Ramos (cell line): ENCODE data around the gene HMGB1.

ENCODE experiments used
- in situ Hi-C: fragments of 300-500 bp; cut with MboI; formaldehyde crosslinking; loops from one replicate; pipeline ENCODE4 v1.14.3; 2022; ENCODE audit warnings: low sequenced_read_pairs; ENCODE audit not compliant: unreplicated experiment

Gene HMGB1

DNA sequence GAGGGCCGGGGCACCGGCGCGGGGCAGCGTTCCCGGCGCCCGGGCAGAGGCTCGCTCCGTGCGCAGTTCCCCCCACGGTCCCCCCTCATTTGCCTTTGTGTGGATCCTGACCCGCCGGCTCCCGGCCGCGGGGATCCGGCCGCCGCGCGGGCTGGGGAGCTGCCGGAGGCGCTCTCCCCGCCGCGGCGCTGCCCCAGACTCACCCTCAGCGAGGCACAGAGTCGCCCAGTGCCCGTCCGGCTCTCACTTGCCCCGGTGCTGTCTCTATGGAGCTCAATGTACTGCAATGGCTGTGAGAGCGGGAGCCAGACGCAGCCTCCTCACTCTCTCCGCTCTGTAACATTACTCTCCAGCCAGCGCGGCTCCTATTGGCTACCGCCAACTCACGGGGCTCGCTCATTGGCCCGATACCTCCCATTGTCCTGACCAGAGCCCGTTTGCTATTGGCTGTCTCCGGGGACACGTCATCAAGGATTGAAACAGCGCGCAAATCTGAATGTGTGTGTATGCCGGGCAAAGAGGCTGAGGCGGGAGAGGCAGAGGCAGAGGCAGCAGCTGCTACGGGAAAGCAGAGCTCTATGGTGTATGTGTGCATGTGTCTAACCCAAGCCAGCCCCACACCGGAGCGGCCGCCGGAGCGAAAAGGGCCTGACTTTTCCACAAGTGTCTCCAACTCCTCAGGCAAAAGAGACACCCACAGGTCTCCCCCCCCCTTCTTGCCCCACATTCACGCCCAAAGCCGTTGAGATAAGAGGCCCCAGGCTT lies at the start of gene HMGB1:
TSS of gene HMGB1 (minus strand) at position 344 of the 765 bp plus-strand sequence. CDS start 2,256 bp downstream, outside the sequence.
- in situ Hi-C loops: no loop called here

GRCh38 chr13:30510811-30511371 lies 45.2 kb upstream of the HMGB1 start:
- in situ Hi-C loops: no loop called here

GRCh38 chr13:30510091-30510490 lies 44.4 kb upstream of the HMGB1 start:
- in situ Hi-C loops: no loop called here

DNA sequence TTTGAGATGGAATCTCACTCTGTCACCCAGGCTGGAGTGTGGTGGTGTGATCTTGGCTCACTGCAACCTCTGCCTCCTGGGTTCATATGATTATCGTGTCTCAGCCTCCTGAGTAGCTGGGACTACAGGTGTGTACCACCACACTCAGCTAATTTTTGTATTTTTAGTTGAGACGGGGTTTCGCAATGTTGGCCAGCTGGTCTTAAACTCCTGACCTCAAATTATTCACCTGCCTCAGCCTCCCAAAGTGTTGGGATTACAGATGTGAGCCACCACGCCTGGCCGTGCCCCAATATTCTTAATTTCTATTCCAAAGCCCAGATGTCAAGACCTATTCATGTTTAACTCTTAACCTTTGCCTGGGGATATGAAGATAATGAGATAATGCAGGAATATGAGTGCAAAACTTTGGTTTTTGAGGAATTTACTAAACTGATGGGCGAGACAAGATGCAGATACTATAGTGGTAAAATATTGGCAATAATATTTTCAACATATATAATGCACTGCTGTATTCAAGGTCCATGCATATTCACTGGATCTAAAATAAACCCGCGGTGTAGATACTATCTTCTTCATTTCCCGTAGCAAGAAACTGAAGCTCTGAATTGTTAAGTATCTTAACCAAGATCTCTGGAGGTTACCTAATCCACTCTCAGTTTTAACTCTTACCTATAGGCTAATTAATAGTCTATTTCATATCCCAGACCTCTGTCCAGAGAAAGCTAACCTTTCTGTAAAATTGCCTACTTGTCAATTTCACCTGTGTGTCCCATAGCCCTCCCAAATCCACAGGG lies 43.7 kb upstream of the HMGB1 start:
- in situ Hi-C loops: no loop called here

DNA sequence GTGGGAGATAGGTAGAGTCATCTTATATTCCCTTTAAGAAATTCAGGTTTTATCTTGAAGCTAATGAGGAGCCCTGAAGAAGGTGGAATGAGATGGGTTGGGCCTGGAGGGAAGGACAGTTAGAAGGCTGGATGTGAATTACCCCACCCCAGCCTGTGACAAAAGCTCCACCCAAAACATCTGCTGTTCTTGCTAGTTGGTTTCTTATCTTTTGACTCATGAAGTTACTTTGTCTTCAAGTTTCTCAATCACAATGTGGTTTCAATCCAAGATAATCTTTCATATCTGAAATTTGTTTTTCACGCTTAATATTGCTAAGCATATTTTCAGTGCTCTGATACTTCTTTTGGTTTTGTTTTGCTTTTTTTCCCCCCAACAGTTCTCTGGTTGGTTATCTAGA lies 38.3 kb upstream of the HMGB1 start:
- in situ Hi-C loops: no loop called here

DNA sequence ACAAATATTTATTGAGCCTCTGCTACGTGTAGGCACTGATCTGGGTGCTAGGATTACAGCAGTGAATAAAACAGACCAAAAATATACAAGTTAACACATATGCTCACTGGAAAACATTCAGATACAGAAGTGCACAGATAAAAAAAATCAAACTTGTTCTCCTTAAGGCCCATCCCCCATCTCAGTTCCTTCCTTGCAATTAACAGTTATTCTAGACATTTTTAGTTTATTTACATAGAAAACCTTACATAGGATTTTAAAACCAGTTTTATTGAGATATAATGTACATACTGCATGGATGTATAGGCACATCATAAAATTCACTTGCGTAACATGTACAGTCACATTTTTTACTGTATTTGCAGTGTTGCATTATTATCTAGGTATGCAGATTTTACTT lies 36.5 kb upstream of the HMGB1 start:
- in situ Hi-C loops: no loop called here

DNA sequence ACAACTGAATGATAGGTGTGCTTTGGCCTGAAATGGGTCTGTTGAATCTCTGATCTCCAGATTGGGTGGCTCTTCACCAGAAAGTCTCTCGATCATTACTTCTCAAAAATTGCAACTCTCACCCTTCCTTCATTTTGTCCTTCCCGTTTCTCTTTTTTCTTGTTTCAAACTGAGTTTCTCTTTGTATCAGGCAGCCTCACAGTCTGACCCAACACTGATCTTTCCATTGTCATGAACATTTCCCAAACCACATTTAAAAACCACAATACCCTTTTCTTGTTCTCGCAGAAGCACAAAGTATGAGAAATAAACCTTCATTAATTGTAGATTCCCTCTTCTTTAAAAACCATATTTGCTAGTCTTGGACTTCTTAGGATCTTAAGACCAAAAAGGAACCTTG lies 33.6 kb upstream of the HMGB1 start:
- in situ Hi-C loops: no loop called here

- in situ Hi-C loops: no loop called here
Observed at GRCh38 chr13:30496147-30496546, 30.4 kb upstream of the HMGB1 start.

- in situ Hi-C loops: no loop called here
Observed at GRCh38 chr13:30495746-30496145, 30.0 kb upstream of the HMGB1 start.

- in situ Hi-C loops: no loop called here
Observed at GRCh38 chr13:30493658-30494381, 28.1 kb upstream of the HMGB1 start.

DNA sequence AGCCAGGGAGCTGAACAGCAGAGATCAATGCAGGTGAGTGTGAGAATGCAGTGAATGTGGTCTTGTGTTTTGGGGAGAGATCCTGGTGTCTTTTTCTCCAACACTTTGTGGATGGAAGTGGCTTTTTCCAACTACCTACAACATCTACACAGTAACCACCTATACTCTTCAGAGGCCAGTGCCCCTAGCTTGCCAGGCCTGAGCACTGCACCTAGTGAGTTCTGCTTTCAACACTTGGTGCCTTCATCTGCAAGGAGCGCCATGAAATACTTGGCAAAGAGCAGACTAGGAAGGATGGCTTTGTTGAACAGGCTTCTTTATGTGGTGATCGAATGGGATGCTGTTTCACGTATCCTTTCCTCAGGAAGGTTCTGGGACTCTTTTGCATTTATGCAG lies 21.3 kb upstream of the HMGB1 start:
- in situ Hi-C loops: no loop called here

- in situ Hi-C loops: no loop called here
Observed at GRCh38 chr13:30486230-30487074, 20.7 kb upstream of the HMGB1 start.

DNA sequence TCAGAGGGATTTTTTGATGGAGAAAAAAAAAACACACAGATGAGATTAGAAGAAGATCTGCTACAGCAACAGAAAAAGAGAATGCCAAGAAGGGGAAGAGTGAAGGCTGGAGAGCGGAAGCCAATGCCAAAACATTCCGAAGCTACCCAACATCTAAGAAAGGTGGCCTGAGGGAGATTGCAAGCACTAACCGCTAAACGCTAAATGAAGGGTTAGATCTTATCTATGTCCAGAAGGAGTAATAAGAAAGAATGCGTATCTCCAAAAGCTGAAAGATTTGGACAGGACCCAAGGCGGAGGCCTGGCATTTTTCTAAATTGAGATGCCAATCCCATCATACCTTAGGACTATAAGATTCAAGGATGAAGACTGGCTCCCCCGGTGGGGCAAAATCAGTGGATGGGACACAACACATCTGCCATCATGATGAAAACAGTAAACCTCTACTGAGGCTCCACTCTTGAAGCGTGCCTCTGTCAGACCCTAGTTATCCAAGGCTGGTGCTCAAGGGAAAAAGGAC lies 15.6 kb upstream of the HMGB1 start:
- in situ Hi-C loops: no loop called here

DNA sequence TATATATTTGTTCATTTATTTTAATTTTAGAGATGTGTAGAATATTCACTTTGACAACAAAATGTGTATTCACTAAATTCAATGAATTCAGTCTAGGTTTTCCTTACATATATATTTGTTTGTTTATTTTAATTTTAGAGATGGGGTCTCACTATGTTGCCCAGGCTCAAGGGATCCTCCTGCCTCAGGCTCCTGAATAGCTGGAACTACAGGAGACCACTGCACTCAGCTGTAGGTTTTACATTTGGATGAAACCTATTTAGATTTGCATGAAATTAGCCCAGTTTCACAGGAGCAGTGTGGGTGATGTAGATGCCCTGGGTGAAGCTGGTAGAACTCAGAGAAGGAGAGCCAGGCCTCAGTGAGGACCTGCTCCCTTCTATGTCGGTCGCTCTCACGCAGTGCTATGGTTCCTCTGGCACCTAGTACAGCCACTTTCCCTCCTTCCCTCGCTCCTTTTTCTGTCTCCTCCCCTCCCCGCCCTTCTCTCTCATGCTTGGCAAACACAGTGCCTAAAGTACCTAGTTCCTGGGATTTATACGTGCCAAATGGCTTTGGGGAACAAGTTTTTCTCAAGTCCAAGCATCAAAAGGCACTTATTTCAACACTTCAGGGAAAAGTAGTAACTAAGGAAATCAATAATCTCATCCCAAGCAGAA lies 14.7 kb upstream of the HMGB1 start:
- in situ Hi-C loops: no loop called here

- in situ Hi-C loops: no loop called here
Observed at GRCh38 chr13:30479883-30480219, 14.1 kb upstream of the HMGB1 start.

DNA sequence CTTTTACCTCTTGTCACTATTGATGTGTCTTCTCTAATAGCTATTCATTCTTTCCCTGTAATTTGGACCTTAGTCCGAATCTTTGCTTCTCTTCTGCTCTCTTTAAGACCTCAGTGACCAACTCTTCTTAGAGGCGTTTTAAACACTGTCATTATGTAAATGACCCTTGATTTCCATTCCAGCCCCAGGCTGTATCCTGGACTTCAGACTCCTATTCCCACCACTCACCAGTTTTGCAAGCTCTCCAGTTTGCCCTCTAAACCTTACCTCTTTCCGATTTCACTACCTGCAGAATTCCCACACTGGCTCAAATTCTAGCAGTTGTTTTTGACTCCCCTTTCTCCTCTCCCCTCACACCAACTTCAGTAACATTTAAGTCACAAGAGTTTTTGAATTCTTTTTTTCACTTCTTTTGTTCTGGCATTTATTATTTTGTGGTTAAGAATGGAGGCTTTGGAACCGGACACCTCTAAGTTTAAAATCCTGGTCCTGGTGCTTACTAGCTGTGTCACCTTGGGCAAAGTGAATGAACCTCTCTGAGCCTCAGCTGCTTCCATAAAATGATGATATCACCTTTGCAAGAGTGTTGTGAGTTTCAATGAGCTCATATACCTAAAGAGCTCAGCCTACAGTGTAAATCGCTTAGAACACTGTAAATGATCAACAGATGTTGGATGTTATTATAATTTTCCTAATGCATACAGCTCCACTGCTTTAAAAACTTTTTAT lies 13.6 kb upstream of the HMGB1 start:
- in situ Hi-C loops: no loop called here

- in situ Hi-C loops: no loop called here
Observed at GRCh38 chr13:30477346-30478195, 11.8 kb upstream of the HMGB1 start.

DNA sequence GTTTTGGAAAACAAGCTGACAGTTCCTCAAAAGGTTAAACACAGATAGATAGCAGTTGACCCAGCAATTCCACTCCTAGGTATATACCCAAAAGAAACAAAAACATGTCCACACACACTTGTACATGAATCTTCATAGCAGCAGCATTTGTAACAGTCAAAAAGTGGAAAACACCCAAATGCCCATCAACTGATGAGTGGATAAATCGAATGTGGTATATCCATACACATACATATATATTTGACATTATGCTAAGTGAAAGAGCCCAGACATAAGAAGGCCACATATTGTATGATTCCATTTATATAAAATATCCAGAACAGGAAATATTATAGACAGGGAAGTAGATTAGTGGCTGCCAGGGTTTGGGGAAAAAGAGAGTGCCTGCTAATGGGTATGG lies 7.9 kb upstream of the HMGB1 start:
- in situ Hi-C loops: no loop called here
